SU-DHL-6 (cell line): ENCODE results near the gene CCNI2.

ENCODE experiments used
- H2AFZ ChIP-seq: fragments of 200-600 bp; sonication (generic); 2 replicates; pipeline ENCODE4 v1.6.1; 2014; ENCODE audit warnings: low read depth, mild to moderate bottlenecking, moderate library complexity, mixed read lengths, antibody characterized with exemption, low read length; ENCODE audit not compliant: severe bottlenecking
- H3F3A ChIP-seq: fragments of 200-600 bp; shearing (Covaris generic); 2 replicates; pipeline ENCODE4 v1.6.0; 2016; ENCODE audit warnings: antibody characterized with exemption, mild to moderate bottlenecking; ENCODE audit not compliant: insufficient read depth
- H3K27ac ChIP-seq: fragments of 200-600 bp; sonication (generic); 2 replicates; pipeline ENCODE4 v1.5.1; 2016; ENCODE audit warnings: low read depth, mild to moderate bottlenecking, low read length, moderate library complexity, mixed read lengths
- H3K27me3 ChIP-seq: fragments of 200-600 bp; sonication (generic), shearing (Covaris generic); 2 replicates; pipeline ENCODE4 v1.6.0; 2014; ENCODE audit warnings: mild to moderate bottlenecking, low read length
- H3K36me3 ChIP-seq: fragments of 200-600 bp; sonication (generic); 2 replicates; pipeline ENCODE4 v1.6.1; 2014; ENCODE audit warnings: mild to moderate bottlenecking, low read length, mixed read lengths
- H3K4me2 ChIP-seq: fragments of 300-600, 200-600 bp; shearing (Covaris generic), sonication (generic); 2 replicates; pipeline ENCODE4 v1.6.0; 2014; ENCODE audit warnings: low read length, low read depth, mild to moderate bottlenecking; ENCODE audit not compliant: poor library complexity, severe bottlenecking
- H3K4me3 ChIP-seq: fragments of 200-600 bp; sonication (generic); 2 replicates; pipeline ENCODE4 v1.5.1; 2014; ENCODE audit warnings: antibody characterized with exemption, low read length, mild to moderate bottlenecking, mixed read lengths; ENCODE audit not compliant: insufficient read depth, poor library complexity, severe bottlenecking
- H3K79me2 ChIP-seq: fragments of 200-600 bp; sonication (generic); 2 replicates; pipeline ENCODE4 v1.6.1; 2014; ENCODE audit warnings: mild to moderate bottlenecking, low read length, moderate library complexity; ENCODE audit not compliant: insufficient read depth
- H3K9ac ChIP-seq: fragments of 200-600 bp; sonication (generic); 2 replicates; pipeline ENCODE4 v1.7.0; 2014; ENCODE audit warnings: mild to moderate bottlenecking, low read length
- H3K9me2 ChIP-seq: fragments of 200-600 bp; sonication (generic); replicated peaks from 2 replicates; pipeline ENCODE4 v1.6.1; 2014; ENCODE audit warnings: low read length; ENCODE audit not compliant: insufficient read depth
- H3K9me3 ChIP-seq: fragments of 200-600 bp; sonication (generic); 2 replicates; pipeline ENCODE4 v1.6.1; 2014; ENCODE audit warnings: low read length, mixed read lengths; ENCODE audit not compliant: insufficient read depth
- H4K20me1 ChIP-seq: fragments of 200-600 bp; sonication (generic); 2 replicates; pipeline ENCODE4 v1.6.1; 2014; ENCODE audit warnings: low read depth, mild to moderate bottlenecking, antibody characterized with exemption, low read length, moderate library complexity, mixed read lengths
- EZH2phosphoT487 ChIP-seq: fragments of 200-600 bp; sonication (generic), shearing (Covaris generic); conservative IDR thresholded peaks from 2 replicates; pipeline ENCODE4 v1.6.1; 2018; ENCODE audit warnings: mild to moderate bottlenecking, antibody characterized with exemption, low read length, moderate library complexity, mixed read lengths
- TF ChIP-seq, protein P1 (sequence below): fragments of 200-600 bp; sonication (generic); IDR thresholded peaks from one replicate; pipeline ENCODE4 v1.5.1; 2017; ENCODE audit warnings: antibody characterized with exemption, mild to moderate bottlenecking, low read length, moderate library complexity; ENCODE audit not compliant: insufficient read depth, poor library complexity, severe bottlenecking

Gene CCNI2

GRCh38 chr5:132751971-132752580 lies 4.8 kb downstream of the CCNI2 start:
- no peaks in the 10 kb centered on the region for H3K9me2 ChIP-seq
- no peaks in the 10 kb centered on the region for H3K36me3 ChIP-seq
- no peak overlapping the region for H3K4me3 ChIP-seq
- no peak overlapping the region for H2AFZ ChIP-seq
- TF ChIP-seq, protein P1, sequence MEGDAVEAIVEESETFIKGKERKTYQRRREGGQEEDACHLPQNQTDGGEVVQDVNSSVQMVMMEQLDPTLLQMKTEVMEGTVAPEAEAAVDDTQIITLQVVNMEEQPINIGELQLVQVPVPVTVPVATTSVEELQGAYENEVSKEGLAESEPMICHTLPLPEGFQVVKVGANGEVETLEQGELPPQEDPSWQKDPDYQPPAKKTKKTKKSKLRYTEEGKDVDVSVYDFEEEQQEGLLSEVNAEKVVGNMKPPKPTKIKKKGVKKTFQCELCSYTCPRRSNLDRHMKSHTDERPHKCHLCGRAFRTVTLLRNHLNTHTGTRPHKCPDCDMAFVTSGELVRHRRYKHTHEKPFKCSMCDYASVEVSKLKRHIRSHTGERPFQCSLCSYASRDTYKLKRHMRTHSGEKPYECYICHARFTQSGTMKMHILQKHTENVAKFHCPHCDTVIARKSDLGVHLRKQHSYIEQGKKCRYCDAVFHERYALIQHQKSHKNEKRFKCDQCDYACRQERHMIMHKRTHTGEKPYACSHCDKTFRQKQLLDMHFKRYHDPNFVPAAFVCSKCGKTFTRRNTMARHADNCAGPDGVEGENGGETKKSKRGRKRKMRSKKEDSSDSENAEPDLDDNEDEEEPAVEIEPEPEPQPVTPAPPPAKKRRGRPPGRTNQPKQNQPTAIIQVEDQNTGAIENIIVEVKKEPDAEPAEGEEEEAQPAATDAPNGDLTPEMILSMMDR: no peak
- no peak for TF ChIP-seq EZH2phosphoT487
- H3K9me3 ChIP-seq: no peaks in the 10 kb centered on the region
- no peaks in the 10 kb centered on the region for H3K27me3 ChIP-seq
- no peaks in the 10 kb centered on the region; the same call in 1 of the 2 replicates for H3F3A ChIP-seq
- H3K27ac ChIP-seq: no peak overlapping the region
- no peaks in the 10 kb centered on the region for H3K79me2 ChIP-seq
- no peak overlapping the region for H3K4me2 ChIP-seq
- no peaks in the 10 kb centered on the region for H4K20me1 ChIP-seq
- H3K9ac ChIP-seq: no peak overlapping the region

DNA sequence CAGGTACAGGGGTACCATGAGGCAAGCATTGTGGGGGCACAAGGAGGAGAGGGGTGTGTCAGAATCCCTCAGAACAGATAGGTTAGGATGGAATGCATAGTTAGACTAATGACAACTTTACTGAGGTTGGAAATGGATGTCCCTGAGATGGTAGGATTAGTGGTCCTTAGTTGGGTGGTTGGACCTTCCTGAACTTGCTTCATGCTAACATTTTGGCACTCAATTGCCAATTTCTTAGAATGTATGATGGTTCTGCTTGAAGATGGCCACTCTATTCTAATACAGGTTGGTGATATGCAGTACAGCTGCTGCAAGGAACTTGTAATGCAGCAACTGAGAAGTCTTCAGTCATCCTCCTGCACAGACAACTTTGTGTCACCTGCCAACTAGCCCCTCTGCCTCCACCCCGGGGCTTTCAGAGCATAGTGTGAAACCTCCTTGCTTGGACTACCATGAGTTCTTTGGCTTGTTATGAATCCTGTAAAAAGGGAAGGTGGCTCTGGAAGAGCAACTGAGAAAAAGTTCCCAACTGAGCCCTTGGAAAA lies 5.4 kb downstream of the CCNI2 start:
- no peaks in the 10 kb centered on the region for H3K9me3 ChIP-seq
- H4K20me1 ChIP-seq: no peaks in the 10 kb centered on the region
- no peak overlapping the region for H2AFZ ChIP-seq
- no peak overlapping the region for H3K4me3 ChIP-seq
- TF ChIP-seq EZH2phosphoT487: no peak
- TF ChIP-seq, protein P1: no peak
- no peaks in the 10 kb centered on the region for H3K27me3 ChIP-seq
- H3K4me2 ChIP-seq: no peak overlapping the region
- H3K9me2 ChIP-seq: no peaks in the 10 kb centered on the region
- no peak overlapping the region for H3K9ac ChIP-seq
- H3F3A ChIP-seq: no peaks in the 10 kb centered on the region; the same call in 1 of the 2 replicates
- H3K27ac ChIP-seq: no peak overlapping the region
- no peaks in the 10 kb centered on the region for H3K79me2 ChIP-seq
- H3K36me3 ChIP-seq: no peaks in the 10 kb centered on the region

- H2AFZ ChIP-seq: no peak overlapping the region
- no peaks in the 10 kb centered on the region for H4K20me1 ChIP-seq
- no peaks in the 10 kb centered on the region; the same call in 1 of the 2 replicates for H3F3A ChIP-seq
- no peak overlapping the region for H3K4me2 ChIP-seq
- H3K27ac ChIP-seq: no peak overlapping the region
- no peaks in the 10 kb centered on the region for H3K27me3 ChIP-seq
- TF ChIP-seq, protein P1: no peak
- TF ChIP-seq EZH2phosphoT487: no peak
- no peaks in the 10 kb centered on the region for H3K9me2 ChIP-seq
- H3K79me2 ChIP-seq: no peaks in the 10 kb centered on the region
- no peaks in the 10 kb centered on the region for H3K36me3 ChIP-seq
- no peaks in the 10 kb centered on the region for H3K9me3 ChIP-seq
- no peak overlapping the region for H3K9ac ChIP-seq
- H3K4me3 ChIP-seq: no peak overlapping the region
Observed at GRCh38 chr5:132753135-132753987, 6.1 kb downstream of the CCNI2 start.
